ENCODE measurements around the gene TSHZ2.

The TSHZ2 gene

DNA sequence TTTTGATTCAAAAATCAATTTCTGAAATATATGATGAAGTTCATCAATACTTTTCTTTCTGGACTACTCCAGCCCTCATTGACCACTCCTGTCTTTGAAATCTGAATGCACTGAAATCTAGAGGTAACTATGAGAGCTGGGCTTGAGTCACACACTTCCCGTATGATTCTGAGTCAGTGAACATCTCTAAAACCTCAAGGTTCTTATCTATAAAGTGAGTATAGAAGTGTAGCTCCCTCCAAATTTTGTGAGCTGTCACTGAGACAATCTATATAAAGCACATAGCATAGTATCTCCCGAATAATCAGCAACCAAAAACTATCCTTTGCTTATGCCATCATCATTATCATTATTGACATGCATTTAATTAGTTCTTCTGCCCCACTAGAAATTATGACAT is 182.4 kb downstream of the TSHZ2 start:
- Mint-ChIP-seq H3K27me3 (ENCODE audit: low read depth) (no peaks in the 10 kb centered on the region), H3K9me3 (peaks cover 8% of the 10 kb centered on the region), H3K4me1 (ENCODE audit: low read depth) (peaks cover 48% of the 10 kb centered on the region), H3K36me3 (ENCODE audit: low read depth) (peaks cover 15% of the 10 kb centered on the region), H3K4me3 (peak overlapping the region; percentile 56), H3K27ac (no peak overlapping the region)

GRCh38 chr20:53157443-53158408 is 185.6 kb downstream of the TSHZ2 start:
- Mint-ChIP-seq H3K4me3 (no peak overlapping the region), H3K27me3 (ENCODE audit: low read depth) (no peaks in the 10 kb centered on the region), H3K4me1 (ENCODE audit: low read depth) (peaks cover 51% of the 10 kb centered on the region), H3K9me3 (peaks cover 8% of the 10 kb centered on the region), H3K36me3 (ENCODE audit: low read depth) (peaks cover 17% of the 10 kb centered on the region), H3K27ac (peak overlapping the region; percentile 72)

- H3K36me3 Mint-ChIP-seq (ENCODE audit: low read depth), result peaks cover 17% of the 10 kb centered on the region
- no peak overlapping the region for H3K4me3 Mint-ChIP-seq
- H3K27me3 Mint-ChIP-seq (ENCODE audit: low read depth), result no peaks in the 10 kb centered on the region
- H3K27ac Mint-ChIP-seq, result no peak overlapping the region
- H3K4me1 Mint-ChIP-seq (ENCODE audit: low read depth), result peaks cover 45% of the 10 kb centered on the region
- H3K9me3 Mint-ChIP-seq, result peaks cover 8% of the 10 kb centered on the region
Observed at GRCh38 chr20:53159160-53159559, 187.0 kb downstream of the TSHZ2 start.

DNA sequence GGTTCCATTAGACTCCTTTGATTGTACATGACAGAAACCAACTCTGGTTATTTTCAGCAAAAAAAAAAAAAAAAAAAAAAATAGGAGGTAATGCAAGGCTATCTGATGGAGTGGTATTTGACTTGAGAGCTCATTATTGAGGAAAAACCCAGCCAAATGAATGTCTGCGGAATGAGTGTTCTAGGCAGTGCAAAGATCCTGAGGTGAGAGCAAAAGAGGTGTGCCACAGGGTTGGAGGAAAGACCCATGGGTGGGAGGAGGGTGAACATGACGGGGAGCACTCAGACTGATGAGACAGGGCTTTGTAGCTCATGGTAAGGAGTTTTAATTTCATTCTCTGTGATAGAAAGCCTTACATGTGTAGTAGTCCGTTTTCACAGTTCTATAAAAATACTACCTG is 188.9 kb downstream of the TSHZ2 start:
- H3K4me3 Mint-ChIP-seq, result no peak overlapping the region
- H3K27ac Mint-ChIP-seq, result no peak overlapping the region
- no peaks in the 10 kb centered on the region for H3K27me3 Mint-ChIP-seq (ENCODE audit: low read depth)
- peaks cover 11% of the 10 kb centered on the region for H3K36me3 Mint-ChIP-seq (ENCODE audit: low read depth)
- peaks cover 35% of the 10 kb centered on the region for H3K4me1 Mint-ChIP-seq (ENCODE audit: low read depth)
- peaks cover 8% of the 10 kb centered on the region for H3K9me3 Mint-ChIP-seq

DNA sequence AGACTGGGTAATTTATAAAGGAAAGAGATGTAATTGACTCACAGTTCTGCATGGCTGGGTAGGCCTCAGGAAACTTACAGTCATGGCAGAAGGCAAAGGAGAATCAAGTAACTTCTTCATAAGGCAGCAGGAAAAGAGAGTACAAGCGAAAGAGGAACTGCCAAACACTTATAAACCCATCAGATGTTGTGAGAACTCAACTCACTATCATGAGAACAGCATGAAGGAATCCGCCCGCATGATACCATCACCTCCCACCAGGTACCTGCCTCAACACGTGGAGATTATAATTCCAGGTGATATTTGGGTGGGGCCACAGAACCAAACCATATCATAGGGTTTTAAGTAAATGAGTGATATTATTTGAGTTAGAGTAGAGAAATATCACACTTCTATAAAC is 189.3 kb downstream of the TSHZ2 start:
- Mint-ChIP-seq H3K27ac (no peak overlapping the region), H3K9me3 (peaks cover 8% of the 10 kb centered on the region), H3K4me1 (ENCODE audit: low read depth) (peaks cover 35% of the 10 kb centered on the region), H3K4me3 (no peak overlapping the region), H3K27me3 (ENCODE audit: low read depth) (no peaks in the 10 kb centered on the region), H3K36me3 (ENCODE audit: low read depth) (peaks cover 11% of the 10 kb centered on the region)

- Mint-ChIP-seq H3K4me3 (peak overlapping the region; percentile 25), H3K36me3 (ENCODE audit: low read depth) (peaks cover 11% of the 10 kb centered on the region)
Observed at GRCh38 chr20:53162251-53162835, 190.2 kb downstream of the TSHZ2 start.

GRCh38 chr20:53163486-53163885 is 191.3 kb downstream of the TSHZ2 start:
- Mint-ChIP-seq H3K4me3 (no peak overlapping the region), H3K27me3 (ENCODE audit: low read depth) (no peaks in the 10 kb centered on the region), H3K27ac (no peak overlapping the region), H3K4me1 (ENCODE audit: low read depth) (peaks cover 20% of the 10 kb centered on the region), H3K9me3 (no peaks in the 10 kb centered on the region), H3K36me3 (ENCODE audit: low read depth) (peaks cover 2% of the 10 kb centered on the region)

More at GRCh38 chr20:53162251-53162835, 190.2 kb downstream of the TSHZ2 start:
- Mint-ChIP-seq H3K9me3 (peaks cover 8% of the 10 kb centered on the region), H3K27ac (peak overlapping the region; percentile 49), H3K4me1 (ENCODE audit: low read depth) (peaks cover 31% of the 10 kb centered on the region), H3K27me3 (ENCODE audit: low read depth) (no peaks in the 10 kb centered on the region)

GRCh38 chr20:53164072-53164471 is 191.9 kb downstream of the TSHZ2 start:
- H3K9me3 Mint-ChIP-seq, result no peaks in the 10 kb centered on the region
- H3K27ac Mint-ChIP-seq, result no peak overlapping the region
- H3K4me1 Mint-ChIP-seq (ENCODE audit: low read depth), result peaks cover 18% of the 10 kb centered on the region
- H3K27me3 Mint-ChIP-seq (ENCODE audit: low read depth), result no peaks in the 10 kb centered on the region
- H3K4me3 Mint-ChIP-seq, result no peak overlapping the region
- peaks cover 2% of the 10 kb centered on the region for H3K36me3 Mint-ChIP-seq (ENCODE audit: low read depth)

- Mint-ChIP-seq H3K27ac (no peak overlapping the region), H3K9me3 (no peaks in the 10 kb centered on the region), H3K4me3 (no peak overlapping the region), H3K27me3 (ENCODE audit: low read depth) (no peaks in the 10 kb centered on the region), H3K4me1 (ENCODE audit: low read depth) (peaks cover 16% of the 10 kb centered on the region), H3K36me3 (ENCODE audit: low read depth) (no peaks in the 10 kb centered on the region)
Observed at GRCh38 chr20:53165452-53165851, 193.3 kb downstream of the TSHZ2 start.

GRCh38 chr20:53168491-53168890 is 196.3 kb downstream of the TSHZ2 start:
- H3K9me3 Mint-ChIP-seq, result no peaks in the 10 kb centered on the region
- no peak overlapping the region for H3K4me3 Mint-ChIP-seq
- H3K27ac Mint-ChIP-seq, result no peak overlapping the region
- no peaks in the 10 kb centered on the region for H3K36me3 Mint-ChIP-seq (ENCODE audit: low read depth)
- H3K27me3 Mint-ChIP-seq (ENCODE audit: low read depth), result no peaks in the 10 kb centered on the region
- peaks cover 6% of the 10 kb centered on the region for H3K4me1 Mint-ChIP-seq (ENCODE audit: low read depth)

DNA sequence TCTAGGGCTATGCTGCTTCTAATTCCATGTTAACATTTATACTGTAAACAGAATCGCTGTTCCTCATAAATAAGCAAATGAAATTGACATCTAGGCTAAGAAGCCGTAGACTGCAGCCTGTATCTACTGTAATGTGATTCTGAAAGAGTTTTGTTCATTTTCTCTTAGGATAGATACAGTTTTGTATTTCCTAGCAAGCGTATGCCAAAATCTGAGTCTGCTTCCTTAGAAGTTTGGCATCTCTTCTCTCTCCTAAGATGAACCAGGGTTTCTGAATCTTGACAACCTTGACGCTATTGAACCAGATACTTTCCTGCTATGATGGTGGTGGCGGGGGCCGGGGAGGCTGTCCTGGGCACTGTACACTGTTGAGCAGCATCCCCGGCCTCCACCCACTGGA is 198.0 kb downstream of the TSHZ2 start:
- Mint-ChIP-seq H3K36me3 (ENCODE audit: low read depth) (no peaks in the 10 kb centered on the region), H3K27ac (no peak overlapping the region), H3K4me1 (ENCODE audit: low read depth) (peaks cover 10% of the 10 kb centered on the region), H3K4me3 (no peak overlapping the region), H3K9me3 (no peaks in the 10 kb centered on the region), H3K27me3 (ENCODE audit: low read depth) (no peaks in the 10 kb centered on the region)

- Mint-ChIP-seq H3K27me3 (ENCODE audit: low read depth) (no peaks in the 10 kb centered on the region), H3K9me3 (no peaks in the 10 kb centered on the region), H3K4me1 (ENCODE audit: low read depth) (peaks cover 10% of the 10 kb centered on the region), H3K4me3 (no peak overlapping the region), H3K36me3 (ENCODE audit: low read depth) (no peaks in the 10 kb centered on the region), H3K27ac (no peak overlapping the region)
Observed at GRCh38 chr20:53171065-53171464, 198.9 kb downstream of the TSHZ2 start.

DNA sequence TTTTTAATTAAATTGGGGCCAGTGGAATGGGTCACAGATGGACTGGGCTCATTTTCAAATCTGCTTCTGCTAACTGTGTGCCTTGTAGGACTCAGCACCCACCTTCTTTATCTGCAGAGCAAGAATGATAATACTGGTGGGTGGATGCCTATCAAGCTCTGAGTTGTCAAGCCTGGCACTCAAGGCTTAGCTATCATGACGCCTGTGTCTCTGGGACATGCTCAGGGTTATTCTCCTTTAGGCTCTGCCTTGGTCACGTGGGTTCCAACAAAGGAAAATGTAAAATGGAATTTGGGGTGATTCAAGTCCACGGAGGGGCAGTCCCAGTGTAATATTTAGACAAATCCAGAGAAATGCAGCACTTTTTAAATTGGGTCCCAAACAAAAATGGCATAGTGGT is 202.3 kb downstream of the TSHZ2 start:
- peaks cover 11% of the 10 kb centered on the region for H3K4me1 Mint-ChIP-seq (ENCODE audit: low read depth)
- H3K36me3 Mint-ChIP-seq (ENCODE audit: low read depth), result peaks cover 2% of the 10 kb centered on the region
- no peak overlapping the region for H3K4me3 Mint-ChIP-seq
- H3K27ac Mint-ChIP-seq, result no peak overlapping the region
- H3K27me3 Mint-ChIP-seq (ENCODE audit: low read depth), result no peaks in the 10 kb centered on the region
- H3K9me3 Mint-ChIP-seq, result no peaks in the 10 kb centered on the region

DNA sequence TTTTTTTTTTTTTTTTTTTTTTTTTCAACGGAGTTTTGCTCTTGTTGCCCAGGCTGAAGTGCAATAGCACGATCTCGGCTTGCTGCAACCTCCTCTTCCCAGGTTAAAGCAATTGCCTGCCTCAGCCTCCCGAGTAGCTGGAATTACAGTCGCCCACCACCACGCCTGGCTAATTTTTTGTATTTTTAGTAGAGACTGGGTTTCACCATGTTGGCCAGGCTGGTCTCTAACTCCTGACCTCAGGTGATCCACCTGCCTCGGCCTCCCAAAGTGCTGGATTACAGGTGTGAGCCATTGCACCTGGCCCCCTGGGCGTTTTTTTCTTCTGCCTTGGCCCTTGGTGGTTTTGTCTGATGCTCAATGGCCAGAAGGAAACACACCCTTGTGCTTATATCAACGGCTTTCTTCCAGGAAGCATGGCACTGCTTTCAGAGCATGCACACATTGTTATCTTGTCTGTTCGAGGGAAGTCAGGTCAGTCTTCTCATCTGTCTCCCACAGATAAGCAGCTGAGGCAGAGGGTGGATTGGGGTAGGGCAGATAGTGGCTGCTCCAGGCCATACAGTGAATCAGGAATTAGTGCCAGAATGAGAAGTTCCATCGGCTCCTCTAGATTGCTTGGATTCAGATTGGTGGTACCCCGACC is 203.1 kb downstream of the TSHZ2 start:
- Mint-ChIP-seq H3K27me3 (ENCODE audit: low read depth) (no peaks in the 10 kb centered on the region), H3K36me3 (ENCODE audit: low read depth) (peaks cover 2% of the 10 kb centered on the region), H3K27ac (no peak overlapping the region), H3K4me3 (no peak overlapping the region), H3K9me3 (no peaks in the 10 kb centered on the region), H3K4me1 (ENCODE audit: low read depth) (peaks cover 13% of the 10 kb centered on the region)

DNA sequence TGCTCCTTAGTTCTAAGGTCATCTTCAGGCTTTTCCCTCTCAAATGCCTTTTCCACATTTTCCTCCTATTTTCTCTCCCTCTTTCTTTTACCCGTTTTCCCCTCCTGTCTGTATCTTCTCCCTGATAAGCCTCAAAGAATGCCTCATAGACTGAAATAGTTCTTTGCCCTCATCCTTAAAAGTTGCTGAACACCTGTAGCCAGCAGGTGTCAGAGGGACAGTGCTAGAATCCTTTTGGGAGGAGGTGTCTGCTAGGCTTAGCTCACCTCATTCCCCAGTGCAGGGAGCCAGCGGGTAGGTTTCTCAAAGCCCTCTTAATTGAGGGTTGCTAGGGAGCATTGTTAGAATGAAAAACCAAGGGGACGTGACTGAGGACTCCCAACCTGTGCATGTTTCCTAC is 204.0 kb downstream of the TSHZ2 start:
- Mint-ChIP-seq H3K27ac (no peak overlapping the region), H3K4me1 (ENCODE audit: low read depth) (peaks cover 17% of the 10 kb centered on the region), H3K36me3 (ENCODE audit: low read depth) (peaks cover 4% of the 10 kb centered on the region), H3K9me3 (no peaks in the 10 kb centered on the region), H3K4me3 (no peak overlapping the region), H3K27me3 (ENCODE audit: low read depth) (no peaks in the 10 kb centered on the region)
